OCI-LY7 (cell line): ENCODE data around the gene CDK14. TPM values are rescaled to one million over a fixed set of nuclear protein-coding genes. Genes with fewer than 3 reads are reported as not detected.

Experiments used
- BruUV-seq: library from RNA; stranded (reverse); fragments of 400-500 nt; replicated peaks from 2 replicates; lab custom pipeline; 2021; lab: Mats Ljungman, UMichigan
- CTCF ChIA-PET: fragments of 300-600 bp; sonication (Branson Sonifier 250); formaldehyde crosslinking; loops from one replicate; lab custom pipeline; 2022; ENCODE audit warnings: antibody characterized with exemption; ENCODE audit not compliant: unreplicated experiment; lab: Charles Lee
- POLR2A ChIA-PET: fragments of 300-600 bp; sonication (Branson Sonifier 250); formaldehyde crosslinking; loops from one replicate; lab custom pipeline; 2022; ENCODE audit warnings: antibody characterized with exemption; lab: Charles Lee
- DNase-seq: peaks from one replicate; pipeline ENCODE4 v3.0.0-alpha.2; 2015; ENCODE audit warnings: low spot score
- H2AFZ ChIP-seq: fragments of 200-600 bp; sonication (generic), shearing (Covaris generic); 2 replicates; pipeline ENCODE4 v1.6.1; 2014; ENCODE audit warnings: mild to moderate bottlenecking, antibody characterized with exemption, low read length, moderate library complexity
- H3K27ac ChIP-seq: fragments of 200-600 bp; sonication (generic); 2 replicates; pipeline ENCODE4 v1.5.1; 2014; ENCODE audit warnings: mixed run types, low read depth, mild to moderate bottlenecking, moderate library complexity, low read length, inconsistent platforms; ENCODE audit not compliant: poor library complexity, severe bottlenecking
- H3K36me3 ChIP-seq: fragments of 200-600 bp; sonication (generic); 2 replicates; pipeline ENCODE4 v1.6.1; 2014; ENCODE audit warnings: mild to moderate bottlenecking, antibody characterized with exemption, low read length, moderate library complexity, mixed read lengths; ENCODE audit not compliant: insufficient read depth
- H3K4me1 ChIP-seq: fragments of 200-600 bp; sonication (generic); 2 replicates; pipeline ENCODE4 v1.5.1; 2014; ENCODE audit warnings: mild to moderate bottlenecking, low read length; ENCODE audit not compliant: insufficient read depth, poor library complexity, severe bottlenecking
- H3K4me2 ChIP-seq: fragments of 200-600 bp; sonication (generic); 2 replicates; pipeline ENCODE4 v1.6.1; 2014; ENCODE audit warnings: mild to moderate bottlenecking, low read length
- H3K4me3 ChIP-seq: fragments of 200-600 bp; sonication (generic); 2 replicates; pipeline ENCODE4 v1.5.1; 2014; ENCODE audit warnings: mild to moderate bottlenecking, low read depth, low read length; ENCODE audit not compliant: poor library complexity, severe bottlenecking
- H3K79me2 ChIP-seq: fragments of 200-600 bp; sonication (generic); 2 replicates; pipeline ENCODE4 v1.6.1; 2016; ENCODE audit warnings: low read depth, mild to moderate bottlenecking, low read length, moderate library complexity, mixed read lengths; ENCODE audit not compliant: insufficient read depth
- H3K9me2 ChIP-seq: fragments of 200-600 bp; sonication (generic); 2 replicates; pipeline ENCODE4 v1.6.1; 2016; ENCODE audit warnings: mild to moderate bottlenecking, low read length, mixed read lengths; ENCODE audit not compliant: insufficient read depth
- H3K9me3 ChIP-seq: fragments of 200-600 bp; sonication (generic); 2 replicates; pipeline ENCODE4 v1.6.1; 2014; ENCODE audit warnings: mild to moderate bottlenecking, mixed run types, low read length, mixed read lengths
- H4K20me1 ChIP-seq: fragments of 200-600 bp; sonication (generic); 2 replicates; pipeline ENCODE4 v1.6.1; 2014; ENCODE audit warnings: mild to moderate bottlenecking, antibody characterized with exemption, low read length, moderate library complexity, mixed read lengths; ENCODE audit not compliant: insufficient read depth
- CTCF ChIP-seq: fragments of 200-600 bp; sonication (generic); conservative IDR thresholded peaks from 2 replicates; pipeline ENCODE4 v1.5.1; 2014; ENCODE audit warnings: mild to moderate bottlenecking, antibody characterized with exemption, low read length, moderate library complexity, mixed read lengths
- EZH2phosphoT487 ChIP-seq: fragments of 200-600 bp; sonication (generic); IDR thresholded peaks from 2 replicates; pipeline ENCODE4 v1.6.1; 2018; ENCODE audit warnings: low read depth, borderline replicate concordance, mild to moderate bottlenecking, mixed run types, antibody characterized with exemption, low read length, moderate library complexity, mixed read lengths
- intact Hi-C: fragments of 100-400 bp; cut with micrococcal nuclease; formaldehyde crosslinking; loops from one replicate; pipeline ENCODE4 v1.10.0; 2022; ENCODE audit not compliant: unreplicated experiment
- total RNA-seq, 2 experiments: library from RNA; depleted of rRNA in 1 of 2; stranded (reverse); fragments of >200 nt in 1 of 2; shearing (Covaris generic) in 1 of 2; gene quantifications; 2 replicates each; pipeline ENCODE4 v1.2.3, GENCODE V29; 2014 to 2022

Gene CDK14
- total RNA-seq, 2 experiments from 2014 or later = 90.7 to 111 TPM

- H2AFZ ChIP-seq = no peak overlapping the region
- no TSS peak for BruUV-seq
- intact Hi-C loops = no loop called here
- H3K79me2 ChIP-seq = peaks cover 10% of the 10 kb centered on the region; the same call in 1 of the 2 replicates
- CTCF ChIA-PET = no interaction called here
- POLR2A ChIA-PET = interaction anchor here (1.4 to 1.8 kb wide), 3 partner anchors 8 to 85 kb away, joined by 4 to 5 read pairs (median 5); no protein-coding TSS in a partner anchor
- TF ChIP-seq CTCF (no peak), EZH2phosphoT487 (no peak)
- H3K4me2 ChIP-seq = no peak overlapping the region
- peaks cover 31% of the 10 kb centered on the region for H3K36me3 ChIP-seq
- peaks cover 11% of the 10 kb centered on the region for H3K4me1 ChIP-seq
- no peaks in the 10 kb centered on the region for H4K20me1 ChIP-seq
- H3K4me3 ChIP-seq = no peak overlapping the region
- H3K9me2 ChIP-seq = no peaks in the 10 kb centered on the region
- H3K27ac ChIP-seq = no peak overlapping the region
- H3K9me3 ChIP-seq = peaks cover 5% of the 10 kb centered on the region; the same call in 1 of the 2 replicates
- no peak for DNase-seq
Measured at GRCh38 chr7:90843472-90843871, 247.4 kb downstream of the CDK14 start.

GRCh38 chr7:90844421-90844820 is 248.3 kb downstream of the CDK14 start:
- H3K9me3 ChIP-seq = peaks cover 4% of the 10 kb centered on the region; the same call in 1 of the 2 replicates
- no peaks in the 10 kb centered on the region for H3K9me2 ChIP-seq
- no peaks in the 10 kb centered on the region for H4K20me1 ChIP-seq
- H3K79me2 ChIP-seq = peaks cover 10% of the 10 kb centered on the region; the same call in 1 of the 2 replicates
- no peak for DNase-seq
- H3K4me3 ChIP-seq = no peak overlapping the region
- peaks cover 11% of the 10 kb centered on the region for H3K4me1 ChIP-seq
- TF ChIP-seq CTCF (no peak), EZH2phosphoT487 (no peak)
- CTCF ChIA-PET = no interaction called here
- no peak overlapping the region for H2AFZ ChIP-seq
- H3K4me2 ChIP-seq = no peak overlapping the region
- POLR2A ChIA-PET = interaction anchor here (1.0 to 1.8 kb wide), 2 partner anchors 86 to 109 kb away, joined by 3 to 5 read pairs; no protein-coding TSS in a partner anchor
- peaks cover 21% of the 10 kb centered on the region for H3K36me3 ChIP-seq
- no TSS peak for BruUV-seq
- no peak overlapping the region for H3K27ac ChIP-seq
- intact Hi-C loops = no loop called here

- no peak overlapping the region for H3K4me3 ChIP-seq
- no peak overlapping the region for H3K4me2 ChIP-seq
- no peaks in the 10 kb centered on the region for H3K9me2 ChIP-seq
- ChIA-PET POLR2A (interaction anchor here (0.6 to 1.2 kb wide), 5 partner anchors 10 to 138 kb away, joined by 3 read pairs; no protein-coding TSS in a partner anchor), CTCF (no interaction called here)
- H3K27ac ChIP-seq = no peak overlapping the region
- no TSS peak for BruUV-seq
- H3K4me1 ChIP-seq = peaks cover 11% of the 10 kb centered on the region
- intact Hi-C loops = no loop called here
- peaks cover 12% of the 10 kb centered on the region for H3K36me3 ChIP-seq
- peaks cover 10% of the 10 kb centered on the region; the same call in 1 of the 2 replicates for H3K79me2 ChIP-seq
- no peak overlapping the region for H2AFZ ChIP-seq
- H4K20me1 ChIP-seq = no peaks in the 10 kb centered on the region
- H3K9me3 ChIP-seq = no peaks in the 10 kb centered on the region
- TF ChIP-seq EZH2phosphoT487 = no peak
- no peak for TF ChIP-seq CTCF
- DNase-seq = no peak
Measured at GRCh38 chr7:90846192-90846591, 250.1 kb downstream of the CDK14 start.
